SK-N-SH (cell line): ENCODE measurements around the gene DNAH14. TPM values are rescaled to one million over a fixed set of nuclear protein-coding genes. Genes with fewer than 3 reads are reported as not detected.

Experiments
- CTCF ChIA-PET: fragments of 300-600, 350-600 bp; formaldehyde crosslinking; extraction: SDS; loops from one replicate; lab custom pipeline; 2021; lab: Yijun Ruan, JAX
- POLR2A ChIA-PET: fragments of 350-600 bp; sonication (Branson Sonifier 250); formaldehyde crosslinking; extraction: SDS; loops from one replicate; lab custom pipeline; 2020; ENCODE audit warnings: antibody characterized with exemption, inconsistent platforms; lab: Yijun Ruan, JAX
- DNase-seq: peaks from one replicate; pipeline ENCODE4 v3.0.0; 2012
- H2AFZ ChIP-seq: fragments of 200-600 bp; sonication (generic); 2 replicates; pipeline ENCODE4 v1.8.1; 2016; ENCODE audit warnings: antibody characterized with exemption, mild to moderate bottlenecking, low read depth
- H3F3A ChIP-seq: fragments of 200-600 bp; sonication (generic); replicated peaks from 2 replicates; pipeline ENCODE3; 2016; ENCODE audit warnings: antibody characterized with exemption, mild to moderate bottlenecking; ENCODE audit not compliant: insufficient read depth
- H3K27ac ChIP-seq, 2 experiments: fragments of 200-500 bp in 1 of 2; fragments of 200-600 bp in 1 of 2; sonication (Bioruptor generic) in 1 of 2; sonication (generic), shearing (Covaris generic) in 1 of 2; 2 replicates each; pipeline versions ENCODE4 v1.5.1 to v1.6.1; 2014 to 2016; ENCODE audit warnings: low read depth in 2 of 2, inconsistent platforms in 1 of 2, low read length in 1 of 2, mild to moderate bottlenecking in 1 of 2, mixed read lengths in 1 of 2
- H3K27me3 ChIP-seq: fragments of 200-600 bp; sonication (generic), shearing (Covaris generic); 2 replicates; pipeline ENCODE4 v1.6.1; 2016; ENCODE audit warnings: mixed run types; ENCODE audit not compliant: insufficient read depth
- H3K36me3 ChIP-seq, 2 experiments: fragments of 200-500 bp in 1 of 2; fragments of 200-600 bp in 1 of 2; sonication (Bioruptor generic) in 1 of 2; sonication (generic) in 1 of 2; replicated peaks in 1 of 2; 2 replicates each; pipeline versions ENCODE3 to v1.5.1; 2014 to 2016; ENCODE audit warnings: low read length in 1 of 2, mild to moderate bottlenecking in 1 of 2; ENCODE audit not compliant: insufficient read depth in 2 of 2, control insufficient read depth in 1 of 2
- H3K4me1 ChIP-seq, 2 experiments: fragments of 200-500 bp in 1 of 2; fragments of 200-600 bp in 1 of 2; sonication (Bioruptor generic) in 1 of 2; sonication (generic), shearing (Covaris generic) in 1 of 2; 2 replicates each; pipeline versions ENCODE4 v1.5.1 to v1.6.1; 2014 to 2016; ENCODE audit warnings: low read depth in 1 of 2, low read length in 1 of 2, mixed run types in 1 of 2; ENCODE audit not compliant: insufficient read depth in 2 of 2, control insufficient read depth in 1 of 2
- H3K4me2 ChIP-seq: fragments of 200-600 bp; sonication (generic), shearing (Covaris generic); 2 replicates; pipeline ENCODE4 v1.6.1; 2017; ENCODE audit warnings: mixed run types
- H3K4me3 ChIP-seq, 2 experiments: fragments of 200-500 bp in 1 of 2; fragments of 200-600 bp in 1 of 2; sonication (Bioruptor generic) in 1 of 2; sonication (generic), shearing (Covaris generic) in 1 of 2; 2 replicates each; pipeline versions ENCODE4 v1.5.1 to v1.8.1; 2014 to 2016; ENCODE audit warnings: low read depth in 2 of 2, inconsistent platforms in 1 of 2, low read length in 1 of 2, mild to moderate bottlenecking in 1 of 2, mixed read lengths in 1 of 2, moderate library complexity in 1 of 2
- H3K79me2 ChIP-seq: fragments of 200-600 bp; sonication (generic); 2 replicates; pipeline ENCODE4 v1.8.1; 2017; ENCODE audit warnings: mild to moderate bottlenecking; ENCODE audit not compliant: insufficient read depth
- H3K9ac ChIP-seq: fragments of 200-600 bp; sonication (generic); 2 replicates; pipeline ENCODE4 v1.6.1; 2017; ENCODE audit warnings: mixed run types
- H3K9me2 ChIP-seq: fragments of 200-600 bp; sonication (generic); 2 replicates; pipeline ENCODE4 v1.6.1; 2017; ENCODE audit warnings: mixed run types
- H3K9me3 ChIP-seq: fragments of 200-600 bp; sonication (generic); 2 replicates; pipeline ENCODE4 v1.6.1; 2017; ENCODE audit warnings: mixed run types, mild to moderate bottlenecking, moderate library complexity
- H4K20me1 ChIP-seq: fragments of 200-600 bp; sonication (generic); 2 replicates; pipeline ENCODE4 v1.6.1; 2017; ENCODE audit warnings: mild to moderate bottlenecking, mixed run types; ENCODE audit not compliant: insufficient read depth
- EP300 ChIP-seq, 2 experiments: IDR thresholded peaks; 2 replicates each; pipeline versions ENCODE4 v1.4.0 to v1.6.1; 2012; ENCODE audit warnings: borderline replicate concordance in 1 of 2, low read depth in 1 of 2, low read length in 1 of 2
- FOXJ3 ChIP-seq: sonication (generic); formaldehyde crosslinking; IDR thresholded peaks from 2 replicates; pipeline ENCODE4 v1.5.1; 2020; ENCODE audit warnings: mild to moderate bottlenecking, missing genetic modification reagents
- FOXM1 ChIP-seq: IDR thresholded peaks from 2 replicates; pipeline ENCODE4 v1.4.0; 2012; ENCODE audit warnings: low read depth, mild to moderate bottlenecking
- PBX3 ChIP-seq: IDR thresholded peaks from 2 replicates; pipeline ENCODE4; 2012
- POLR2AphosphoS5 ChIP-seq: IDR thresholded peaks from 2 replicates; pipeline ENCODE4 v1.6.1; 2012; ENCODE audit warnings: low read depth, low read length
- RAD21 ChIP-seq: IDR thresholded peaks from 2 replicates; pipeline ENCODE4 v1.6.1; 2012; ENCODE audit warnings: mild to moderate bottlenecking, low read length
- SMC3 ChIP-seq: IDR thresholded peaks from 2 replicates; pipeline ENCODE4 v1.6.1; 2012; ENCODE audit warnings: low read depth, low read length, improper control_type of control experiment
- TAF1 ChIP-seq: IDR thresholded peaks from 2 replicates; pipeline ENCODE4 v1.6.1; 2012; ENCODE audit warnings: low read depth, mild to moderate bottlenecking, low read length, moderate library complexity, borderline replicate concordance
- USF1 ChIP-seq: IDR thresholded peaks from 2 replicates; pipeline ENCODE4 v1.4.0; 2012; ENCODE audit warnings: low read depth, borderline replicate concordance
- USF2 ChIP-seq: fragments of 150-350 bp; IDR thresholded peaks from 2 replicates; pipeline ENCODE4 v1.6.1; 2017; ENCODE audit warnings: antibody characterized with exemption, low read length, low read depth, borderline replicate concordance
- YY1 ChIP-seq: IDR thresholded peaks from 2 replicates; pipeline ENCODE4 v1.4.0; 2012; ENCODE audit warnings: low read depth, mild to moderate bottlenecking
- ZBTB33 ChIP-seq: IDR thresholded peaks from 2 replicates; pipeline ENCODE4 v1.4.0; 2012; ENCODE audit warnings: low read depth, borderline replicate concordance
- WGBS: methylation state at CpG from one replicate; pipeline ENCODE4 v1.1.6; 2017; ENCODE audit warnings: low lambda C conversion rate; 5-methylcytosine and 5-hydroxymethylcytosine counted together
- polyA plus RNA-seq, 3 experiments: library from polyadenylated mRNA; depleted of rRNA; stranded (reverse); fragments of >200 nt; gene quantifications; 2 replicates each; pipeline ENCODE4 v1.2.3, GENCODE V29; 2012
- TF ChIP-seq, protein P1 (sequence below): IDR thresholded peaks from 2 replicates; pipeline ENCODE4 v1.4.0; 2012; ENCODE audit warnings: low read depth

The DNAH14 gene
- polyA plus RNA-seq, 1 of the 3 experiments (the other 2 are of a cell fraction), result 8.0 TPM

GRCh38 chr1:225415967-225416745 lies 486.7 kb downstream of the DNAH14 start:
- Histone ChIP-seq H3K4me3 (no peak overlapping the region), H3K27ac (no peak overlapping the region), H3K4me2 (no peak overlapping the region), H3K9ac (no peak overlapping the region), H3K36me3 (peaks cover 71 to 72% of the 10 kb centered on the region in 2 experiments), H3K27me3 (no peaks in the 10 kb centered on the region), H3K79me2 (peaks cover 9% of the 10 kb centered on the region; the same call in 1 of the 2 replicates), H2AFZ (no peak overlapping the region), H3K9me3 (no peaks in the 10 kb centered on the region), H3K9me2 (no peaks in the 10 kb centered on the region), H4K20me1 (no peaks in the 10 kb centered on the region), H3F3A (no peaks in the 10 kb centered on the region), H3K4me1 (no peaks in the 10 kb centered on the region; a peak in 2 of 4 replicates)
- ChIA-PET CTCF (interaction anchor here (1.0 to 1.1 kb wide), 2 partner anchors 8 to 15 kb away, joined by 3 to 4 read pairs; no protein-coding TSS in a partner anchor), POLR2A (no interaction called here)
- WGBS, result 86% methylated on average over 11 of the region's 11 CpGs
- TF ChIP-seq POLR2AphosphoS5 (no peak), ZBTB33 (no peak), TAF1 (no peak), USF2 (no peak), RAD21 (no peak), FOXJ3 (no peak), SMC3 (no peak), EP300 (IDR thresholded peaks at IDR 0.05; ENCODE audit: borderline replicate concordance in 1 of 2, low read depth in 1 of 2, low read length in 1 of 2) (no peak), YY1 (no peak), PBX3 (no peak), USF1 (no peak), FOXM1 (no peak)
- TF ChIP-seq, protein P1, sequence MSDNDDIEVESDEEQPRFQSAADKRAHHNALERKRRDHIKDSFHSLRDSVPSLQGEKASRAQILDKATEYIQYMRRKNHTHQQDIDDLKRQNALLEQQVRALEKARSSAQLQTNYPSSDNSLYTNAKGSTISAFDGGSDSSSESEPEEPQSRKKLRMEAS, result no peak
- no peak for DNase-seq
